ENCODE results near the gene OR52M1.

DNA sequence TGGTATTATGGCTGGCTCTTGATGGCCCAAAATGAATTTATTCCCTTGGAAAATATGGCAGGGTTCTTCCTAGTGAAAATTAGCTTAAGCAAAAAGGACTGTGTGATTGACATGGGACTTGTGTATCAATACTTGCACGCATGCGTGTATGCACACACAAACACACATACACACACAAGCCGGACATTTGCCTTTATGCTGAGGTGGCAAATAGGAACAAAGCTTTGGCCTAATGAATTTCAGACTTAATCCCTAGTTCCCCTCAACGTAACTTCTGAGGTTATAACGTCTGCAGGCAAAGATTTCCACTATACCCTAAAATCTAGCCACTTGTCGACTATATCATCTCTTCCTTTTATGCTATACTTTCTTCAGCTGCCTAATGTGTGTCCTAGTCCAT, 33.6 kb downstream of the OR52M1 start:
- TF ChIP-seq POLR2A (IDR thresholded peaks at IDR 0.05), result no peak
- TF ChIP-seq, protein P1, sequence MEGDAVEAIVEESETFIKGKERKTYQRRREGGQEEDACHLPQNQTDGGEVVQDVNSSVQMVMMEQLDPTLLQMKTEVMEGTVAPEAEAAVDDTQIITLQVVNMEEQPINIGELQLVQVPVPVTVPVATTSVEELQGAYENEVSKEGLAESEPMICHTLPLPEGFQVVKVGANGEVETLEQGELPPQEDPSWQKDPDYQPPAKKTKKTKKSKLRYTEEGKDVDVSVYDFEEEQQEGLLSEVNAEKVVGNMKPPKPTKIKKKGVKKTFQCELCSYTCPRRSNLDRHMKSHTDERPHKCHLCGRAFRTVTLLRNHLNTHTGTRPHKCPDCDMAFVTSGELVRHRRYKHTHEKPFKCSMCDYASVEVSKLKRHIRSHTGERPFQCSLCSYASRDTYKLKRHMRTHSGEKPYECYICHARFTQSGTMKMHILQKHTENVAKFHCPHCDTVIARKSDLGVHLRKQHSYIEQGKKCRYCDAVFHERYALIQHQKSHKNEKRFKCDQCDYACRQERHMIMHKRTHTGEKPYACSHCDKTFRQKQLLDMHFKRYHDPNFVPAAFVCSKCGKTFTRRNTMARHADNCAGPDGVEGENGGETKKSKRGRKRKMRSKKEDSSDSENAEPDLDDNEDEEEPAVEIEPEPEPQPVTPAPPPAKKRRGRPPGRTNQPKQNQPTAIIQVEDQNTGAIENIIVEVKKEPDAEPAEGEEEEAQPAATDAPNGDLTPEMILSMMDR (IDR thresholded peaks at IDR 0.05), result no peak
